Epidermal melanocyte (primary cell): ENCODE data around the gene AGAP4.
"Not testable (repeated sequence)": the region's sequence is repeated elsewhere in the genome, so short reads cannot be mapped to it uniquely, and the experiment has no call there.

Experiments used
- DNase-seq: peaks from one replicate; pipeline ENCODE4 v3.0.0; 2011; ENCODE audit warnings: low spot score; ENCODE audit not compliant: insufficient read length

AGAP4 gene

GRCh38 chr10:45847400-45847799, at the start of gene AGAP4:
Gene AGAP4 (minus strand): TSS chr10:45847500. CDS start chr10:45847347, 153 bp downstream.
- DNase-seq, result not testable (repeated sequence)

- not testable (repeated sequence) for DNase-seq
Observed at GRCh38 chr10:45890721-45891120, 43.4 kb upstream of the AGAP4 start.

- DNase-seq, result not testable (repeated sequence)
Observed at GRCh38 chr10:45889539-45890230, 42.4 kb upstream of the AGAP4 start.

- DNase-seq, result not testable (repeated sequence)
Observed at GRCh38 chr10:45882880-45883279, 35.6 kb upstream of the AGAP4 start.

- DNase-seq, result not testable (repeated sequence)
Observed at GRCh38 chr10:45865404-45865803, 18.1 kb upstream of the AGAP4 start.

- DNase-seq, result not testable (repeated sequence)
Observed at GRCh38 chr10:45864264-45864663, 17.0 kb upstream of the AGAP4 start.

GRCh38 chr10:45863632-45864031, 16.3 kb upstream of the AGAP4 start:
- not testable (repeated sequence) for DNase-seq

- not testable (repeated sequence) for DNase-seq
Observed at GRCh38 chr10:45857931-45858330, 10.6 kb upstream of the AGAP4 start.

- not testable (repeated sequence) for DNase-seq
Observed at GRCh38 chr10:45848467-45848866, 1.2 kb upstream of the AGAP4 start.

GRCh38 chr10:45822918-45823317, 24.4 kb downstream of the AGAP4 start:
- not testable (repeated sequence) for DNase-seq

- not testable (repeated sequence) for DNase-seq
Observed at GRCh38 chr10:45820107-45820830, 27.0 kb downstream of the AGAP4 start.

GRCh38 chr10:45819552-45819951, 27.7 kb downstream of the AGAP4 start:
- DNase-seq, result no peak

GRCh38 chr10:45817912-45818311, 29.4 kb downstream of the AGAP4 start:
- DNase-seq, result no peak

GRCh38 chr10:45817130-45817859, 30.0 kb downstream of the AGAP4 start:
- no peak for DNase-seq

GRCh38 chr10:45814146-45814545, 33.2 kb downstream of the AGAP4 start:
- DNase-seq, result not testable (repeated sequence)

GRCh38 chr10:45812959-45813358, 34.3 kb downstream of the AGAP4 start:
- DNase-seq, result not testable (repeated sequence)

- no peak for DNase-seq
Observed at GRCh38 chr10:45811075-45811474, 36.2 kb downstream of the AGAP4 start.

GRCh38 chr10:45809837-45810236, 37.5 kb downstream of the AGAP4 start:
- no peak for DNase-seq

GRCh38 chr10:45804996-45805395, 42.3 kb downstream of the AGAP4 start:
- not testable (repeated sequence) for DNase-seq

- DNase-seq, result not testable (repeated sequence)
Observed at GRCh38 chr10:45803060-45804010, 44.0 kb downstream of the AGAP4 start.

GRCh38 chr10:45794761-45795160, 52.5 kb downstream of the AGAP4 start:
- not testable (repeated sequence) for DNase-seq
